ENCODE measurements around the gene INO80C.

DNA sequence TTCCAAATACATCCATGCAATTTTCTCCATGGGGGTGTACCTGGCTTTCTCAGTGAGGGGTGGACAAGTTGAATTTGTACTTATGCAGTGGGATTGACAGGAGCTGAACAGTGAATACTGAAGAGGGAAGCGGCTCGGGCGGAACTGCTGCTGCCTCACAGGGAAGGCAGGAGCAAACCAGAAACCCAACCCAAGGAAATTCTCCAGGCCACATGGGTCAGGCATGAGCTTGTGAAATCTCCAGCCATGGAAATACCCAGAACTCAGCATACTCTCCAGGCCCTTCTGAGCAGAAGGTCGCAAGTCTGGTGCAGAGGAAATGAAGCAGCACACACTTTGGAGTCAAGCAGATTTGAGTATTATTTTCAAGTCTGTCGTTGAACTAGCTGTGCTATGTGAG lies 26.5 kb upstream of the INO80C start:
- TF ChIP-seq POLR2A (IDR thresholded peaks at IDR 0.05), result no peak
- TF ChIP-seq, protein P1, sequence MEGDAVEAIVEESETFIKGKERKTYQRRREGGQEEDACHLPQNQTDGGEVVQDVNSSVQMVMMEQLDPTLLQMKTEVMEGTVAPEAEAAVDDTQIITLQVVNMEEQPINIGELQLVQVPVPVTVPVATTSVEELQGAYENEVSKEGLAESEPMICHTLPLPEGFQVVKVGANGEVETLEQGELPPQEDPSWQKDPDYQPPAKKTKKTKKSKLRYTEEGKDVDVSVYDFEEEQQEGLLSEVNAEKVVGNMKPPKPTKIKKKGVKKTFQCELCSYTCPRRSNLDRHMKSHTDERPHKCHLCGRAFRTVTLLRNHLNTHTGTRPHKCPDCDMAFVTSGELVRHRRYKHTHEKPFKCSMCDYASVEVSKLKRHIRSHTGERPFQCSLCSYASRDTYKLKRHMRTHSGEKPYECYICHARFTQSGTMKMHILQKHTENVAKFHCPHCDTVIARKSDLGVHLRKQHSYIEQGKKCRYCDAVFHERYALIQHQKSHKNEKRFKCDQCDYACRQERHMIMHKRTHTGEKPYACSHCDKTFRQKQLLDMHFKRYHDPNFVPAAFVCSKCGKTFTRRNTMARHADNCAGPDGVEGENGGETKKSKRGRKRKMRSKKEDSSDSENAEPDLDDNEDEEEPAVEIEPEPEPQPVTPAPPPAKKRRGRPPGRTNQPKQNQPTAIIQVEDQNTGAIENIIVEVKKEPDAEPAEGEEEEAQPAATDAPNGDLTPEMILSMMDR (IDR thresholded peaks at IDR 0.05), result no peak
- TF ChIP-seq POLR2AphosphoS5 (IDR thresholded peaks at IDR 0.05), result no peak
